WTC11 (cell line): Measurements from ENCODE around the gene GPR162. TPM values are rescaled to one million over a fixed set of nuclear protein-coding genes. Genes with fewer than 3 reads are reported as not detected.

Experiments used
- ATAC-seq: fragments of 200-7000 bp; cut with Tn5 transposase; 2 replicates; pipeline ENCODE4 v1.10.0; 2021; ENCODE audit warnings: mild to moderate bottlenecking, moderate library complexity
- CTCF ChIA-PET: fragments of 300-600 bp; sonication (Branson Sonifier 250); formaldehyde crosslinking; loops from one replicate; lab custom pipeline; 2021; ENCODE audit warnings: antibody characterized with exemption; lab: Charles Lee
- POLR2A ChIA-PET: fragments of 350-600 bp; sonication (Branson Sonifier 250); formaldehyde crosslinking; loops from one replicate; lab custom pipeline; 2021; ENCODE audit warnings: antibody characterized with exemption; lab: Charles Lee
- DNase-seq: peaks from one replicate; pipeline ENCODE4 v3.0.0; 2021; ENCODE audit warnings: low spot score
- H3K27ac Mint-ChIP-seq: 2 replicates; pipeline ENCODE4 v1.8.0; 2021; ENCODE audit warnings: mixed read lengths
- H3K27me3 Mint-ChIP-seq: 2 replicates; pipeline ENCODE4 v1.8.0; 2021; ENCODE audit warnings: low read depth, mild to moderate bottlenecking, moderate library complexity, mixed read lengths
- H3K36me3 Mint-ChIP-seq: 2 replicates; pipeline ENCODE4 v1.8.0; 2021; ENCODE audit warnings: mixed read lengths
- H3K4me1 Mint-ChIP-seq: 2 replicates; pipeline ENCODE4 v1.8.0; 2022; ENCODE audit warnings: mixed read lengths
- H3K4me3 Mint-ChIP-seq: 2 replicates; pipeline ENCODE4 v1.8.0; 2021; ENCODE audit warnings: mild to moderate bottlenecking, moderate library complexity, mixed read lengths
- H3K9me3 Mint-ChIP-seq: 2 replicates; pipeline ENCODE4 v1.8.0; 2021; ENCODE audit warnings: mixed read lengths
- EMX1 ChIP-seq: fragments of 250-450 bp; sonication (Bioruptor Pico); IDR thresholded peaks from 2 replicates; pipeline ENCODE4 v1.8.0; 2021; ENCODE audit warnings: mild to moderate bottlenecking
- FOXJ3 ChIP-seq: sonication (generic); formaldehyde crosslinking; IDR thresholded peaks from 2 replicates; pipeline ENCODE4 v1.9.0; 2021; ENCODE audit warnings: missing genetic modification reagents, mild to moderate bottlenecking, borderline replicate concordance
- MXD4 ChIP-seq: fragments of 250-450 bp; sonication (Bioruptor Pico); IDR thresholded peaks from 2 replicates; pipeline ENCODE4 v1.8.0; 2021; ENCODE audit warnings: mild to moderate bottlenecking, moderate library complexity, borderline replicate concordance
- MYBL2 ChIP-seq: sonication (generic); formaldehyde crosslinking; IDR thresholded peaks from 2 replicates; pipeline ENCODE4 v1.8.1; 2023; ENCODE audit warnings: mild to moderate bottlenecking, moderate library complexity, missing genetic modification reagents
- NR2C2 ChIP-seq: sonication (generic); formaldehyde crosslinking; IDR thresholded peaks from 2 replicates; pipeline ENCODE4 v1.8.0; 2022; ENCODE audit warnings: mild to moderate bottlenecking, missing genetic modification reagents
- SMAD4 ChIP-seq: sonication (generic); formaldehyde crosslinking; IDR thresholded peaks from 2 replicates; pipeline ENCODE4 v1.8.0; 2022; ENCODE audit warnings: mild to moderate bottlenecking, missing genetic modification reagents
- TCF7 ChIP-seq: sonication (generic); formaldehyde crosslinking; IDR thresholded peaks from 2 replicates; pipeline ENCODE4 v1.8.0; 2022; ENCODE audit warnings: mild to moderate bottlenecking, low read depth, missing genetic modification reagents, moderate library complexity
- TEAD1 ChIP-seq: sonication (generic); formaldehyde crosslinking; IDR thresholded peaks from 2 replicates; pipeline ENCODE4 v1.8.0; 2022; ENCODE audit warnings: mild to moderate bottlenecking, missing genetic modification reagents
- USF2 ChIP-seq: sonication (generic); formaldehyde crosslinking; IDR thresholded peaks from 2 replicates; pipeline ENCODE4 v1.8.1; 2023; ENCODE audit warnings: mild to moderate bottlenecking, missing genetic modification reagents, moderate library complexity
- ZNF416 ChIP-seq: fragments of 250-450 bp; sonication (Bioruptor Pico); IDR thresholded peaks from 2 replicates; pipeline ENCODE4 v1.9.0; 2021; ENCODE audit warnings: mild to moderate bottlenecking, inconsistent platforms
- ZNF423 ChIP-seq: fragments of 250-450 bp; sonication (Bioruptor Pico); IDR thresholded peaks from 2 replicates; pipeline ENCODE4 v2.1.2; 2022; ENCODE audit warnings: mild to moderate bottlenecking, moderate library complexity
- ZNF512 ChIP-seq: sonication (generic); formaldehyde crosslinking; IDR thresholded peaks from 2 replicates; pipeline ENCODE4 v1.8.1; 2022; ENCODE audit warnings: missing genetic modification reagents, borderline replicate concordance
- ZSCAN18 ChIP-seq: fragments of 250-450 bp; sonication (Bioruptor Pico); IDR thresholded peaks from 2 replicates; pipeline ENCODE4 v2.1.2; 2022; ENCODE audit warnings: mild to moderate bottlenecking, moderate library complexity
- total RNA-seq: library from RNA; stranded (reverse); gene quantifications from 3 replicates; pipeline ENCODE4 v1.2.3, GENCODE V29; 2021
- TF ChIP-seq, protein P1 (sequence below): sonication (generic); formaldehyde crosslinking; IDR thresholded peaks from 2 replicates; pipeline ENCODE4 v1.8.0; 2022; ENCODE audit warnings: mild to moderate bottlenecking, missing genetic modification reagents
- TF ChIP-seq, protein P2 (sequence below): sonication (generic); formaldehyde crosslinking; IDR thresholded peaks from 2 replicates; pipeline ENCODE4 v1.8.1; 2023; ENCODE audit warnings: mild to moderate bottlenecking, missing genetic modification reagents, moderate library complexity
- TF ChIP-seq, protein P3 (sequence below): sonication (generic); formaldehyde crosslinking; IDR thresholded peaks from 2 replicates; pipeline ENCODE4 v1.8.0; 2023; ENCODE audit warnings: mild to moderate bottlenecking, missing genetic modification reagents

GPR162 gene
- total RNA-seq, 1 experiment from 2014 or later: 7.3 TPM

DNA sequence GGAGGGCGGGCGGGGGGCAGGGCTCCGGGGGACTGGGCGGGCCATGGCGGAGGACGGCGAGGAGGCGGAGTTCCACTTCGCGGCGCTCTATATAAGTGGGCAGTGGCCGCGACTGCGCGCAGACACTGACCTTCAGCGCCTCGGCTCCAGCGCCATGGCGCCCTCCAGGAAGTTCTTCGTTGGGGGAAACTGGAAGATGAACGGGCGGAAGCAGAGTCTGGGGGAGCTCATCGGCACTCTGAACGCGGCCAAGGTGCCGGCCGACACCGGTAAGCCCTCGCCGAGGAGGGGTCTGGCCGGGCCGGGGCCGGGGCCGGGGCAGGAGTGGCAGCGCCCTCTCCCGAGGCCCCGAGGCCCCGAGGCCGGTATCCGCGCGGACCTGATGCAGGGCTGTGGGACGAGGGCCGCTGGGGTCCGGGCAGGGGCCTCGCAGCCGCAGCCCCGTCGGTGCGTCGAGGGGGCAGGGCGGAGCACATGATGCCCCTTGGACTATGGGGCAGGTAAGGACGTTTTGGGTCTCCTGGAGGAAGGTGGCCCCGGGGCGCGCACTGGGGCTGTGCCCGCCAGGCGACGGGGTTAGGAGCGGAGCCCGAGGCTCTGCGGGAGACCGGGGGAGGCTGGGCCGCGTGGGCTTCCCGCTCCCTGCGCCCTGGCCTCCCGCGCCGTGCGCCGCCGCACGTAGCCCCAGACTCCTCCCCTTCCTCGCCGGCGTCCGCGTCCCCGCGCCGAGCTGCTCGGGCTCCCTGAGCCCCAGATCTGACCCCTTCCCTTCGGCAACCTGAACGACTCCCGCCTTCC, 46.0 kb downstream of the GPR162 start, which contains the start of gene TPI1 (continued):
- no peak for TF ChIP-seq TCF7 (CRISPR knock-in tag)
- TF ChIP-seq ZSCAN18 (CRISPR knock-in tag): no peak
- 0 out of 2 replicates have a peak, but pooled peaks have one; percentile 2 for TF ChIP-seq SMAD4 (CRISPR knock-in tag)
- 0 out of 2 replicates have a peak, but pooled peaks have one; percentile 49 for TF ChIP-seq MYBL2 (CRISPR knock-in tag)
- TF ChIP-seq TEAD1 (CRISPR knock-in tag): no peak; the same call in 1 of the 2 replicates
- TF ChIP-seq, protein P1, sequence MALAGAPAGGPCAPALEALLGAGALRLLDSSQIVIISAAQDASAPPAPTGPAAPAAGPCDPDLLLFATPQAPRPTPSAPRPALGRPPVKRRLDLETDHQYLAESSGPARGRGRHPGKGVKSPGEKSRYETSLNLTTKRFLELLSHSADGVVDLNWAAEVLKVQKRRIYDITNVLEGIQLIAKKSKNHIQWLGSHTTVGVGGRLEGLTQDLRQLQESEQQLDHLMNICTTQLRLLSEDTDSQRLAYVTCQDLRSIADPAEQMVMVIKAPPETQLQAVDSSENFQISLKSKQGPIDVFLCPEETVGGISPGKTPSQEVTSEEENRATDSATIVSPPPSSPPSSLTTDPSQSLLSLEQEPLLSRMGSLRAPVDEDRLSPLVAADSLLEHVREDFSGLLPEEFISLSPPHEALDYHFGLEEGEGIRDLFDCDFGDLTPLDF: no peak
- no peak for TF ChIP-seq ZNF423 (CRISPR knock-in tag)
- TF ChIP-seq MXD4 (CRISPR knock-in tag): no peak
- TF ChIP-seq USF2 (CRISPR knock-in tag): peak; percentile 58
- 0 out of 2 replicates have a peak, but pooled peaks have one; percentile 10 for TF ChIP-seq ZNF416 (CRISPR knock-in tag)
- TF ChIP-seq, protein P2, sequence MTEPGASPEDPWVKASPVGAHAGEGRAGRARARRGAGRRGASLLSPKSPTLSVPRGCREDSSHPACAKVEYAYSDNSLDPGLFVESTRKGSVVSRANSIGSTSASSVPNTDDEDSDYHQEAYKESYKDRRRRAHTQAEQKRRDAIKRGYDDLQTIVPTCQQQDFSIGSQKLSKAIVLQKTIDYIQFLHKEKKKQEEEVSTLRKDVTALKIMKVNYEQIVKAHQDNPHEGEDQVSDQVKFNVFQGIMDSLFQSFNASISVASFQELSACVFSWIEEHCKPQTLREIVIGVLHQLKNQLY (CRISPR knock-in tag): 0 out of 2 replicates have a peak, but pooled peaks have one; percentile 64
- TF ChIP-seq, protein P3, sequence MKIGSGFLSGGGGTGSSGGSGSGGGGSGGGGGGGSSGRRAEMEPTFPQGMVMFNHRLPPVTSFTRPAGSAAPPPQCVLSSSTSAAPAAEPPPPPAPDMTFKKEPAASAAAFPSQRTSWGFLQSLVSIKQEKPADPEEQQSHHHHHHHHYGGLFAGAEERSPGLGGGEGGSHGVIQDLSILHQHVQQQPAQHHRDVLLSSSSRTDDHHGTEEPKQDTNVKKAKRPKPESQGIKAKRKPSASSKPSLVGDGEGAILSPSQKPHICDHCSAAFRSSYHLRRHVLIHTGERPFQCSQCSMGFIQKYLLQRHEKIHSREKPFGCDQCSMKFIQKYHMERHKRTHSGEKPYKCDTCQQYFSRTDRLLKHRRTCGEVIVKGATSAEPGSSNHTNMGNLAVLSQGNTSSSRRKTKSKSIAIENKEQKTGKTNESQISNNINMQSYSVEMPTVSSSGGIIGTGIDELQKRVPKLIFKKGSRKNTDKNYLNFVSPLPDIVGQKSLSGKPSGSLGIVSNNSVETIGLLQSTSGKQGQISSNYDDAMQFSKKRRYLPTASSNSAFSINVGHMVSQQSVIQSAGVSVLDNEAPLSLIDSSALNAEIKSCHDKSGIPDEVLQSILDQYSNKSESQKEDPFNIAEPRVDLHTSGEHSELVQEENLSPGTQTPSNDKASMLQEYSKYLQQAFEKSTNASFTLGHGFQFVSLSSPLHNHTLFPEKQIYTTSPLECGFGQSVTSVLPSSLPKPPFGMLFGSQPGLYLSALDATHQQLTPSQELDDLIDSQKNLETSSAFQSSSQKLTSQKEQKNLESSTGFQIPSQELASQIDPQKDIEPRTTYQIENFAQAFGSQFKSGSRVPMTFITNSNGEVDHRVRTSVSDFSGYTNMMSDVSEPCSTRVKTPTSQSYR: peak; percentile 43; the same call in 1 of the 2 replicates
- no peak for TF ChIP-seq NR2C2

DNA sequence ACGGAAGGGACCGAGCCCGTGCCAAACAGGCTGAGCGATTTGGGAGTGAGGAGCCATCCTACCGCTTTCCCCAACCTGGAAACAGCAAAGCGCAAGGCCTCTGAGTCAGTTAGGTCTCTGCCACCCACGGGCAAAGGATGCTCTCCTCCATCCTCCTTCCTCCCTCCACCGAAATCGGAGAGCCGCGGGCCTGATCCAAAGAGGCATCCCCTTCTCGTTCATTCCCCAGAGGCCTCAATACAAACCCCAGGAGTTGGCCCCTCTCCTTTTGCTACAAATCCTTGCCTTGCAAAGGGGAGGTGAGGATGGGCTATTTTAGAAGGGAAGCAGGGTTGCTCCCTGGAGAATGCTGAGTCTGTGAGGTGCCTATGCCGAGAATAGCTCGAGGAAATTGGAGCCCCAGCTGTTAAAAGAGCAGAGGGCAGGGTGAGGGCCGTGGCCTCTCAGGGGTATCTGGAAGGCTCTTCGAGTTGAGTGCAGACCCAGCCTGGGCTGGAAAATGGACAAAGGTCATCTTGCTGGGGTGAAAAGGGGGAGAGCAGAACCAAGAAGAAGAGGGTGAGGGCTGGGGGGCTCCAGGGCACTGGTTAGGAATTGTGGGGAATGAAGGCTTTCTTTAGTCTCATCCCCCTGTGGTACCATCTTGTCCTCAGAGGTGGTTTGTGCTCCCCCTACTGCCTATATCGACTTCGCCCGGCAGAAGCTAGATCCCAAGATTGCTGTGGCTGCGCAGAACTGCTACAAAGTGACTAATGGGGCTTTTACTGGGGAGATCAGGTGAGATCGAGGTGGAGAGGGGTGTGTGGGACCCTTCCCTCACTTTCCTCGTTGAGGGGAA, 46.8 kb downstream of the GPR162 start:
- ATAC-seq (no peak), DNase-seq (no peak)
- H3K36me3 Mint-ChIP-seq: peaks cover 56% of the 10 kb centered on the region
- ChIA-PET POLR2A (interaction anchor here (0.6 to 4.3 kb wide), 12 partner anchors 16 to 115 kb away, joined by 3 to 33 read pairs (median 8); partner anchors contain the start of genes ATN1, C12orf57, CDCA3 and ENO2), CTCF (interaction anchor here (1.1 to 8.5 kb wide), 27 partner anchors 7 to 331 kb away, joined by 3 to 181 read pairs (median 5); partner anchors contain the start of genes ATN1, C12orf57, CDCA3 and ENO2)
- no peaks in the 10 kb centered on the region for H3K27me3 Mint-ChIP-seq
- no peak for TF ChIP-seq EMX1
- no peak for TF ChIP-seq ZNF512
- TF ChIP-seq FOXJ3 (CRISPR knock-in tag): no peak
- TF ChIP-seq, protein P1: no peak
- H3K4me1 Mint-ChIP-seq: peaks cover 60% of the 10 kb centered on the region
- H3K4me3 Mint-ChIP-seq: peak overlapping the region; percentile 89
- no peaks in the 10 kb centered on the region for H3K9me3 Mint-ChIP-seq
- peak overlapping the region; percentile 88 for H3K27ac Mint-ChIP-seq
